Stomach (tissue), 4 donors: ENCODE data around the gene PSMD13.
"Not testable (repeated sequence)": the region's sequence is repeated elsewhere in the genome, so short reads cannot be mapped to it uniquely, and the experiment has no call there.

Experiments used
- CTCF ChIP-seq, 7 experiments: fragments of 450-650 bp in 4 of 7; fragments of 200-600 bp in 3 of 7; sonication (generic) in 3 of 7; IDR thresholded peaks; one replicate each; pipeline ENCODE4 v1.5.1; 2016 to 2019; ENCODE audit warnings: antibody characterized with exemption in 7 of 7, control low read depth in 2 of 7, mild to moderate bottlenecking in 1 of 7
- EP300 ChIP-seq: sonication (generic); formaldehyde crosslinking; IDR thresholded peaks from one replicate; pipeline ENCODE4 v1.6.1; 2017; ENCODE audit warnings: antibody characterized with exemption
- POLR2A ChIP-seq, 4 donors: fragments of 450-650 bp; IDR thresholded peaks; one replicate each; pipeline ENCODE4 v1.6.1; 2016; ENCODE audit warnings: antibody characterized with exemption in 4 of 4, control low read depth in 2 of 4, mild to moderate bottlenecking in 1 of 4, moderate library complexity in 1 of 4
- POLR2AphosphoS5 ChIP-seq, 3 donors: sonication (generic); formaldehyde crosslinking; IDR thresholded peaks; one replicate each; pipeline ENCODE4 v1.6.1; 2016; ENCODE audit warnings: antibody characterized with exemption in 3 of 3

- peak in 4 of 7 experiments; percentile 15 to 38 (median 26) for TF ChIP-seq CTCF (IDR thresholded peaks at IDR 0.05)
- TF ChIP-seq POLR2AphosphoS5 (IDR thresholded peaks at IDR 0.05); EP300; POLR2A (IDR thresholded peaks at IDR 0.05): not testable (repeated sequence)
These were observed 45.0 kb upstream of the PSMD13 start for GRCh38 chr11:191490-192478.
